NB4 (cell line): ENCODE measurements around the gene MGAT3.

Experiments used
- POLR2A ChIP-seq: IDR thresholded peaks from 2 replicates; pipeline ENCODE4 v1.6.1; 2011; ENCODE audit warnings: mild to moderate bottlenecking; ENCODE audit not compliant: insufficient read length; ENCODE audit errors: extremely low read depth
- TF ChIP-seq, protein P1 (sequence below): IDR thresholded peaks from one replicate; pipeline ENCODE4 v1.5.1; 2012; ENCODE audit warnings: low read depth, low read length

DNA sequence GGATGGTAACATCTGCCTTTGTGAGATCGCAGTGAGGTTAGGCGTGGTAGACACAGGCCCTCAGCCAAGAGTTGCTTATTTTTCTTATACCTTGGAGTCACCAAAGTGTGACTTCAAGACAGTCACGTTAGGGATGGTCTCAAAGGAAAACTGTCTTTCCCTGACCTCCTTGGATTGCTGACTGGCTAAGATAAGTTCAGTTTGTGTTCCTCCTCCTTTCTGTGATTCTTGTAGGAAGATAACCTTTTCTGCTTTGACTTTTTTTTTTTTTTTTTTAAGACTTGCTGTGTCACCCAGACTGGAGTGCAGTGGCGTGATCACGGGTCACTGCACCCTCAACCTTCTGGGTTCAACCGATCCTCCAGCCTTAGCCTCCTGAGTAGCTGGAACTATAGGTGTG, 34.1 kb upstream of the MGAT3 start:
- TF ChIP-seq POLR2A: no peak
- TF ChIP-seq, protein P1, sequence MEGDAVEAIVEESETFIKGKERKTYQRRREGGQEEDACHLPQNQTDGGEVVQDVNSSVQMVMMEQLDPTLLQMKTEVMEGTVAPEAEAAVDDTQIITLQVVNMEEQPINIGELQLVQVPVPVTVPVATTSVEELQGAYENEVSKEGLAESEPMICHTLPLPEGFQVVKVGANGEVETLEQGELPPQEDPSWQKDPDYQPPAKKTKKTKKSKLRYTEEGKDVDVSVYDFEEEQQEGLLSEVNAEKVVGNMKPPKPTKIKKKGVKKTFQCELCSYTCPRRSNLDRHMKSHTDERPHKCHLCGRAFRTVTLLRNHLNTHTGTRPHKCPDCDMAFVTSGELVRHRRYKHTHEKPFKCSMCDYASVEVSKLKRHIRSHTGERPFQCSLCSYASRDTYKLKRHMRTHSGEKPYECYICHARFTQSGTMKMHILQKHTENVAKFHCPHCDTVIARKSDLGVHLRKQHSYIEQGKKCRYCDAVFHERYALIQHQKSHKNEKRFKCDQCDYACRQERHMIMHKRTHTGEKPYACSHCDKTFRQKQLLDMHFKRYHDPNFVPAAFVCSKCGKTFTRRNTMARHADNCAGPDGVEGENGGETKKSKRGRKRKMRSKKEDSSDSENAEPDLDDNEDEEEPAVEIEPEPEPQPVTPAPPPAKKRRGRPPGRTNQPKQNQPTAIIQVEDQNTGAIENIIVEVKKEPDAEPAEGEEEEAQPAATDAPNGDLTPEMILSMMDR: no peak
